Neural cell (in vitro differentiated cells): ENCODE measurements around the gene DCTN3.
A peak's percentile ranks its signal among the peaks of the same experiment; 100 is the strongest.

Experiments used
- EP300 ChIP-seq: fragments of 450-650 bp; conservative IDR thresholded peaks from 2 replicates; pipeline ENCODE4 v1.6.1; 2014; ENCODE audit warnings: antibody characterized with exemption, mild to moderate bottlenecking, moderate library complexity; ENCODE audit not compliant: poor library complexity, severe bottlenecking
- EZH2 ChIP-seq: fragments of 200-600, 300-800 bp; shearing (Covaris generic), sonication (generic); IDR thresholded peaks from 2 replicates; pipeline ENCODE4 v1.6.1; 2014; ENCODE audit warnings: antibody characterized with exemption, low read length, borderline replicate concordance, mild to moderate bottlenecking; ENCODE audit not compliant: insufficient read depth, poor library complexity, severe bottlenecking
- MXI1 ChIP-seq: fragments of 450-650 bp; conservative IDR thresholded peaks from 2 replicates; pipeline ENCODE4 v1.6.1; 2014; ENCODE audit warnings: antibody characterized with exemption, mild to moderate bottlenecking; ENCODE audit not compliant: poor library complexity, severe bottlenecking
- POLR2AphosphoS5 ChIP-seq: IDR thresholded peaks from 2 replicates; pipeline ENCODE4 v1.6.1; 2012
- RAD21 ChIP-seq: fragments of 450-650 bp; conservative IDR thresholded peaks from 2 replicates; pipeline ENCODE4 v1.6.1; 2014; ENCODE audit warnings: antibody characterized with exemption, mild to moderate bottlenecking, moderate library complexity
- TAF1 ChIP-seq: IDR thresholded peaks from 2 replicates; pipeline ENCODE4 v1.6.1; 2012; ENCODE audit warnings: low read depth
- TF ChIP-seq, protein P1 (sequence below): fragments of 450-650 bp; IDR thresholded peaks from 2 replicates; pipeline ENCODE4 v1.5.1; 2014; ENCODE audit warnings: antibody characterized with exemption, mild to moderate bottlenecking, moderate library complexity; ENCODE audit not compliant: poor library complexity, severe bottlenecking
- TF ChIP-seq, protein P2 (sequence below): IDR thresholded peaks from 2 replicates; pipeline ENCODE4 v1.6.1; 2012; ENCODE audit warnings: borderline replicate concordance

GRCh38 chr9:34603610-34604231, 16.6 kb downstream of the DCTN3 start:
- TF ChIP-seq, protein P1, sequence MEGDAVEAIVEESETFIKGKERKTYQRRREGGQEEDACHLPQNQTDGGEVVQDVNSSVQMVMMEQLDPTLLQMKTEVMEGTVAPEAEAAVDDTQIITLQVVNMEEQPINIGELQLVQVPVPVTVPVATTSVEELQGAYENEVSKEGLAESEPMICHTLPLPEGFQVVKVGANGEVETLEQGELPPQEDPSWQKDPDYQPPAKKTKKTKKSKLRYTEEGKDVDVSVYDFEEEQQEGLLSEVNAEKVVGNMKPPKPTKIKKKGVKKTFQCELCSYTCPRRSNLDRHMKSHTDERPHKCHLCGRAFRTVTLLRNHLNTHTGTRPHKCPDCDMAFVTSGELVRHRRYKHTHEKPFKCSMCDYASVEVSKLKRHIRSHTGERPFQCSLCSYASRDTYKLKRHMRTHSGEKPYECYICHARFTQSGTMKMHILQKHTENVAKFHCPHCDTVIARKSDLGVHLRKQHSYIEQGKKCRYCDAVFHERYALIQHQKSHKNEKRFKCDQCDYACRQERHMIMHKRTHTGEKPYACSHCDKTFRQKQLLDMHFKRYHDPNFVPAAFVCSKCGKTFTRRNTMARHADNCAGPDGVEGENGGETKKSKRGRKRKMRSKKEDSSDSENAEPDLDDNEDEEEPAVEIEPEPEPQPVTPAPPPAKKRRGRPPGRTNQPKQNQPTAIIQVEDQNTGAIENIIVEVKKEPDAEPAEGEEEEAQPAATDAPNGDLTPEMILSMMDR, result peak; percentile 97
- TF ChIP-seq, protein P2, sequence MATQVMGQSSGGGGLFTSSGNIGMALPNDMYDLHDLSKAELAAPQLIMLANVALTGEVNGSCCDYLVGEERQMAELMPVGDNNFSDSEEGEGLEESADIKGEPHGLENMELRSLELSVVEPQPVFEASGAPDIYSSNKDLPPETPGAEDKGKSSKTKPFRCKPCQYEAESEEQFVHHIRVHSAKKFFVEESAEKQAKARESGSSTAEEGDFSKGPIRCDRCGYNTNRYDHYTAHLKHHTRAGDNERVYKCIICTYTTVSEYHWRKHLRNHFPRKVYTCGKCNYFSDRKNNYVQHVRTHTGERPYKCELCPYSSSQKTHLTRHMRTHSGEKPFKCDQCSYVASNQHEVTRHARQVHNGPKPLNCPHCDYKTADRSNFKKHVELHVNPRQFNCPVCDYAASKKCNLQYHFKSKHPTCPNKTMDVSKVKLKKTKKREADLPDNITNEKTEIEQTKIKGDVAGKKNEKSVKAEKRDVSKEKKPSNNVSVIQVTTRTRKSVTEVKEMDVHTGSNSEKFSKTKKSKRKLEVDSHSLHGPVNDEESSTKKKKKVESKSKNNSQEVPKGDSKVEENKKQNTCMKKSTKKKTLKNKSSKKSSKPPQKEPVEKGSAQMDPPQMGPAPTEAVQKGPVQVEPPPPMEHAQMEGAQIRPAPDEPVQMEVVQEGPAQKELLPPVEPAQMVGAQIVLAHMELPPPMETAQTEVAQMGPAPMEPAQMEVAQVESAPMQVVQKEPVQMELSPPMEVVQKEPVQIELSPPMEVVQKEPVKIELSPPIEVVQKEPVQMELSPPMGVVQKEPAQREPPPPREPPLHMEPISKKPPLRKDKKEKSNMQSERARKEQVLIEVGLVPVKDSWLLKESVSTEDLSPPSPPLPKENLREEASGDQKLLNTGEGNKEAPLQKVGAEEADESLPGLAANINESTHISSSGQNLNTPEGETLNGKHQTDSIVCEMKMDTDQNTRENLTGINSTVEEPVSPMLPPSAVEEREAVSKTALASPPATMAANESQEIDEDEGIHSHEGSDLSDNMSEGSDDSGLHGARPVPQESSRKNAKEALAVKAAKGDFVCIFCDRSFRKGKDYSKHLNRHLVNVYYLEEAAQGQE, result no peak
- TF ChIP-seq EZH2, result no peak
- TF ChIP-seq EP300, result no peak
- no peak for TF ChIP-seq POLR2AphosphoS5
- peak; percentile 99 for TF ChIP-seq RAD21
- TF ChIP-seq TAF1, result no peak
- no peak for TF ChIP-seq MXI1
